ENCODE results near the gene TXNRD2. TPM values are rescaled to one million over a fixed set of nuclear protein-coding genes. Genes with fewer than 3 reads are reported as not detected.
"Not testable (repeated sequence)": the region's sequence is repeated elsewhere in the genome, so short reads cannot be mapped to it uniquely, and the experiment has no call there.

Gene TXNRD2
- total RNA-seq, 1 experiment from 2014 or later = 19.7 TPM

DNA sequence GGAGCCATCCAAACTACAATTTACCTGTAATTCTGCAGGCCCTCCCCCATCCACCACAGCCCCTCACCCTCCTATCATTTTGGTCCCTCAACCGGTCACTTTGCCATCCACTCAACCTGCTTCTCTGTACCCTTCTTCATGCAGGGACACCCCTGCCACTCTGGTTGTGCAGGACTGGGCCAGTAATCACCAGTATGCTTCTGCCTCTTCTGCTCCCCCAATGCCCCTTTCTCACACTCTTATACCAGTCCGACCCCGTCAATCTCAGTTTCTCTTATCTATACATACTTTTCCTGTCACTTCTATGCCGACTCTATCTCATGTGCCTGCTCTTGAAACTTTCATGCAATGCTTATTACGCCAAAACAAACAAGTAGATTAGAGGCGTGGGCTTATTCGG lies 5.1 kb downstream of the TXNRD2 start (continued):
- TF ChIP-seq, protein P1, sequence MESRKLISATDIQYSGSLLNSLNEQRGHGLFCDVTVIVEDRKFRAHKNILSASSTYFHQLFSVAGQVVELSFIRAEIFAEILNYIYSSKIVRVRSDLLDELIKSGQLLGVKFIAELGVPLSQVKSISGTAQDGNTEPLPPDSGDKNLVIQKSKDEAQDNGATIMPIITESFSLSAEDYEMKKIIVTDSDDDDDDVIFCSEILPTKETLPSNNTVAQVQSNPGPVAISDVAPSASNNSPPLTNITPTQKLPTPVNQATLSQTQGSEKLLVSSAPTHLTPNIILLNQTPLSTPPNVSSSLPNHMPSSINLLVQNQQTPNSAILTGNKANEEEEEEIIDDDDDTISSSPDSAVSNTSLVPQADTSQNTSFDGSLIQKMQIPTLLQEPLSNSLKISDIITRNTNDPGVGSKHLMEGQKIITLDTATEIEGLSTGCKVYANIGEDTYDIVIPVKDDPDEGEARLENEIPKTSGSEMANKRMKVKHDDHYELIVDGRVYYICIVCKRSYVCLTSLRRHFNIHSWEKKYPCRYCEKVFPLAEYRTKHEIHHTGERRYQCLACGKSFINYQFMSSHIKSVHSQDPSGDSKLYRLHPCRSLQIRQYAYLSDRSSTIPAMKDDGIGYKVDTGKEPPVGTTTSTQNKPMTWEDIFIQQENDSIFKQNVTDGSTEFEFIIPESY (IDR thresholded peaks at IDR 0.05; ENCODE audit: extremely low read depth, insufficient replicate concordance, low read length) = no peak

DNA sequence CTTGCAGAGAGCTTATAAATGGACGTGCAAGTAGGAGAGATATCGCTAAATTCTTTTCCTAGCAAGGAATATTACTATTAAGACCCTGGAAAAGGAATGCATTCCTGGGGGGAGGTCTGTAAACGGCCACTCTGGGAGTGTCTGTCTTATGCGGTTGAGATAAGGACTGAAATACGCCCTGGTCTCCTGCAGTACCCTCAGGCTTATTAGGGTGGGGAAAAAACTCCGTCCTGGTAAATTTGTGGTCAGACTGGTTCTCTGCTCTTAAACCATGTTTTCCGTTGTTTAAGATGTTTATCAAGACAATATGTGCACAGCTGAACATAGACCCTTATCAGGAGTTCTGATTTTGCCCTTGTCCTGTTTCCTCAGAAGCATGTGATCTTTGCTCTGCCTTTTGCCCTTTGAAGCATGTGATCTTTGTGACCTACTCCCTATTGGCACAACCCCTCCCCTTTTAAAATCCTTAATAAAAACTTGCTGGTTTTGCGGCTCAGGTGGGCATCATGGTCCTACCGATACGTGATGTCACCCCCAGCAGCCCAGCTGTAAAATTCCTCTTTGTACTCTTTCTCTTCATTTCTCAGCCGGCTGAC lies 6.4 kb downstream of the TXNRD2 start:
- H2AFZ ChIP-seq (ENCODE audit: low read depth, low read length, poor library complexity, severe bottlenecking); H3K4me2 ChIP-seq (ENCODE audit: low read length); DNase-seq (ENCODE audit: low read depth, low spot score); POLR2A ChIA-PET; H3K79me2 ChIP-seq (ENCODE audit: insufficient read depth, low read length); H3K27ac ChIP-seq (ENCODE audit: low read depth, low read length); H3K27me3 ChIP-seq (ENCODE audit: insufficient read depth, low read length); intact Hi-C loops (cut with micrococcal nuclease); H3K9ac ChIP-seq (ENCODE audit: low read length); H3K9me2 ChIP-seq (ENCODE audit: insufficient read depth); ATAC-seq; H3K9me3 ChIP-seq (ENCODE audit: control insufficient read depth in 1 of 2, insufficient read depth in 1 of 2, low read depth in 1 of 2, low read length in 2 of 2); CTCF ChIA-PET; H4K20me1 ChIP-seq (ENCODE audit: insufficient read depth); H3K4me1 ChIP-seq (ENCODE audit: control insufficient read depth in 1 of 2, insufficient read depth in 2 of 2, low read length in 2 of 2); H3K36me3 ChIP-seq (ENCODE audit: control insufficient read depth in 1 of 2, insufficient read depth in 2 of 2, low read length in 2 of 2); BruUV-seq (replicated peaks); RAD21 ChIA-PET (ENCODE audit: low non-redundant PET in 1 of 2, low total read pairs in 2 of 2, uncharacterized antibody in 2 of 2, unreplicated experiment in 2 of 2); H3K4me3 ChIP-seq (replicated peaks in 1 of 2; ENCODE audit: low read depth in 1 of 2, low read length in 2 of 2): not testable (repeated sequence)

- H3K4me3 ChIP-seq (replicated peaks in 1 of 2; ENCODE audit: low read depth in 1 of 2, low read length in 2 of 2) = no peak overlapping the region
- no peak overlapping the region for H3K27ac ChIP-seq (ENCODE audit: low read depth, low read length)
- no peak for DNase-seq (ENCODE audit: low read depth, low spot score)
- no peaks in the 10 kb centered on the region for H3K4me1 ChIP-seq (ENCODE audit: control insufficient read depth in 1 of 2, insufficient read depth in 2 of 2, low read length in 2 of 2)
- peaks cover 0 to 6% of the 10 kb centered on the region in 2 experiments; a peak in 1 of 4 replicates for H3K36me3 ChIP-seq (ENCODE audit: control insufficient read depth in 1 of 2, insufficient read depth in 2 of 2, low read length in 2 of 2)
- ATAC-seq = no peak; the same call in 1 of the 2 replicates
- CTCF ChIA-PET = no interaction called here
- POLR2A ChIA-PET = interaction anchor here (1.7 kb wide), 1 partner anchor 9 kb away, joined by 6 read pairs; no protein-coding TSS in a partner anchor
- BruUV-seq (replicated peaks) = no TSS peak
- no peak overlapping the region for H2AFZ ChIP-seq (ENCODE audit: low read depth, low read length, poor library complexity, severe bottlenecking)
- H3K79me2 ChIP-seq (ENCODE audit: insufficient read depth, low read length) = no peaks in the 10 kb centered on the region
- H3K4me2 ChIP-seq (ENCODE audit: low read length) = no peak overlapping the region
- H3K9ac ChIP-seq (ENCODE audit: low read length) = no peak overlapping the region
- H3K9me3 ChIP-seq (ENCODE audit: control insufficient read depth in 1 of 2, insufficient read depth in 1 of 2, low read depth in 1 of 2, low read length in 2 of 2) = no peaks in the 10 kb centered on the region
- RAD21 ChIA-PET (ENCODE audit: low non-redundant PET in 1 of 2, low total read pairs in 2 of 2, uncharacterized antibody in 2 of 2, unreplicated experiment in 2 of 2) = no interaction called here
- intact Hi-C loops (cut with micrococcal nuclease) = no loop called here
- no peaks in the 10 kb centered on the region for H3K27me3 ChIP-seq (ENCODE audit: insufficient read depth, low read length)
- H3K9me2 ChIP-seq (ENCODE audit: insufficient read depth) = no peaks in the 10 kb centered on the region
- H4K20me1 ChIP-seq (ENCODE audit: insufficient read depth) = no peaks in the 10 kb centered on the region
- TF ChIP-seq ZFX (IDR thresholded peaks at IDR 0.05) (no peak), EGR1 (IDR thresholded peaks at IDR 0.05; ENCODE audit: low read depth) (no peak), SRF (IDR thresholded peaks at IDR 0.05; ENCODE audit: low read depth) (no peak), SP1 (IDR thresholded peaks at IDR 0.05; ENCODE audit: low read depth) (no peak), JUND (IDR thresholded peaks at IDR 0.05) (no peak), SIN3A (IDR thresholded peaks at IDR 0.05; ENCODE audit: low read depth) (no peak), RAD21 (IDR thresholded peaks at IDR 0.05; ENCODE audit: low read depth) (no peak), EZH2phosphoT487 (IDR thresholded peaks at IDR 0.05; ENCODE audit: borderline replicate concordance) (no peak), CEBPB (IDR thresholded peaks at IDR 0.05; ENCODE audit: low read depth) (no peak), YY1 (IDR thresholded peaks at IDR 0.05; ENCODE audit: extremely low read depth, insufficient replicate concordance, low read depth, low read length) (no peak), ELF1 (IDR thresholded peaks at IDR 0.05; ENCODE audit: borderline replicate concordance, low read depth) (no peak)
- TF ChIP-seq, protein P2, sequence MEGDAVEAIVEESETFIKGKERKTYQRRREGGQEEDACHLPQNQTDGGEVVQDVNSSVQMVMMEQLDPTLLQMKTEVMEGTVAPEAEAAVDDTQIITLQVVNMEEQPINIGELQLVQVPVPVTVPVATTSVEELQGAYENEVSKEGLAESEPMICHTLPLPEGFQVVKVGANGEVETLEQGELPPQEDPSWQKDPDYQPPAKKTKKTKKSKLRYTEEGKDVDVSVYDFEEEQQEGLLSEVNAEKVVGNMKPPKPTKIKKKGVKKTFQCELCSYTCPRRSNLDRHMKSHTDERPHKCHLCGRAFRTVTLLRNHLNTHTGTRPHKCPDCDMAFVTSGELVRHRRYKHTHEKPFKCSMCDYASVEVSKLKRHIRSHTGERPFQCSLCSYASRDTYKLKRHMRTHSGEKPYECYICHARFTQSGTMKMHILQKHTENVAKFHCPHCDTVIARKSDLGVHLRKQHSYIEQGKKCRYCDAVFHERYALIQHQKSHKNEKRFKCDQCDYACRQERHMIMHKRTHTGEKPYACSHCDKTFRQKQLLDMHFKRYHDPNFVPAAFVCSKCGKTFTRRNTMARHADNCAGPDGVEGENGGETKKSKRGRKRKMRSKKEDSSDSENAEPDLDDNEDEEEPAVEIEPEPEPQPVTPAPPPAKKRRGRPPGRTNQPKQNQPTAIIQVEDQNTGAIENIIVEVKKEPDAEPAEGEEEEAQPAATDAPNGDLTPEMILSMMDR (IDR thresholded peaks at IDR 0.05 in 2 of 3, conservative IDR thresholded peaks at IDR 0.05 in 1 of 3; ENCODE audit: borderline replicate concordance in 1 of 3, insufficient read depth in 1 of 3, low read depth in 2 of 3, low read length in 2 of 3) = no peak
Measured at GRCh38 chr22:19933341-19934241, 8.0 kb downstream of the TXNRD2 start.

All from HCT116 (cell line).